Activated T-helper 17 cell treated with anti-CD3 and anti-CD28 coated beads, Interleukin-2, amount 50 U/mL, for 72 hours (primary cell): Measurements from ENCODE around the gene SLC2A2. TPM values are rescaled to one million over a fixed set of nuclear protein-coding genes. Genes with fewer than 3 reads are reported as not detected.

ENCODE experiments used
- ATAC-seq: fragments of 150-1000 bp; cut with Tn5 transposase; replicated peaks from 2 replicates; pipeline ENCODE4 v1.10.0; 2021; ENCODE audit warnings: mild to moderate bottlenecking, moderate library complexity
- H3K27ac Mint-ChIP-seq: one replicate; pipeline ENCODE4 v1.8.0; 2022; ENCODE audit warnings: mixed read lengths
- H3K27me3 Mint-ChIP-seq: one replicate; pipeline ENCODE4 v1.8.0; 2022; ENCODE audit warnings: mixed read lengths
- H3K36me3 Mint-ChIP-seq: one replicate; pipeline ENCODE4 v1.8.0; 2022; ENCODE audit warnings: low read depth, mild to moderate bottlenecking, mixed read lengths
- H3K4me1 Mint-ChIP-seq: one replicate; pipeline ENCODE4 v1.8.0; 2022; ENCODE audit warnings: mixed read lengths
- H3K4me3 Mint-ChIP-seq: one replicate; pipeline ENCODE4 v1.8.0; 2022; ENCODE audit warnings: mild to moderate bottlenecking, mixed read lengths
- H3K9me3 Mint-ChIP-seq: one replicate; pipeline ENCODE4 v1.8.0; 2022; ENCODE audit warnings: mixed read lengths
- total RNA-seq, 2 donors: library from RNA; stranded (reverse); gene quantifications; one replicate each; pipeline ENCODE4 v1.2.3, GENCODE V29; 2022

Gene SLC2A2
- total RNA-seq, 2 donors from 2014 or later = not detected

- Mint-ChIP-seq H3K36me3 (no peaks in the 10 kb centered on the region), H3K27ac (no peak overlapping the region), H3K27me3 (peaks cover 4% of the 10 kb centered on the region), H3K4me3 (no peak overlapping the region), H3K9me3 (no peaks in the 10 kb centered on the region), H3K4me1 (peaks cover 4% of the 10 kb centered on the region)
- ATAC-seq = peak; percentile 62
Measured at GRCh38 chr3:171049861-171050444, 23.4 kb upstream of the SLC2A2 start.

DNA sequence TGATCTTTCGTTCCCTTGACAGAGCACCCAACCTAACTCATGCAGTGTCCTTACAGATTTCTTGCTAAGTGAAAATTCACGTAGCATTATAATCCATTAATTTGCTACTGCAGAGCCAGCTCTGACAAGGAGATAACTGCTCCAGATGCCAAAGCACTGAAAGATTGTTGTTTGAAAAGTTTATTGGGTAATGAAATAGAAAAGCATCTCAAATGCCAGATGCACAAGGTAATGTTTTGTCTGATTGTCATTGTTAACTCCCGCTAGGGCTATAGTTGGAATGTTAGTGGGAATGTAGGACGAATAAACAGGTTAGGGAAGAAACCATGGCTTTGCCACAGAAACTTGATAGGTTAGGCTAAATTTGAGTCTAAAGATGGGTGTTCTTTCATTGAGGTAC lies 20.2 kb upstream of the SLC2A2 start:
- H3K9me3 Mint-ChIP-seq = no peaks in the 10 kb centered on the region
- no peaks in the 10 kb centered on the region for H3K36me3 Mint-ChIP-seq
- H3K27me3 Mint-ChIP-seq = peaks cover 24% of the 10 kb centered on the region
- ATAC-seq = no peak
- no peak overlapping the region for H3K4me3 Mint-ChIP-seq
- H3K27ac Mint-ChIP-seq = no peak overlapping the region
- H3K4me1 Mint-ChIP-seq = peaks cover 4% of the 10 kb centered on the region

- Mint-ChIP-seq H3K27ac (no peak overlapping the region), H3K4me3 (no peak overlapping the region), H3K4me1 (peaks cover 4% of the 10 kb centered on the region), H3K36me3 (no peaks in the 10 kb centered on the region), H3K9me3 (no peaks in the 10 kb centered on the region), H3K27me3 (peaks cover 25% of the 10 kb centered on the region)
- ATAC-seq = no peak
Measured at GRCh38 chr3:171044835-171045793, 18.6 kb upstream of the SLC2A2 start.

DNA sequence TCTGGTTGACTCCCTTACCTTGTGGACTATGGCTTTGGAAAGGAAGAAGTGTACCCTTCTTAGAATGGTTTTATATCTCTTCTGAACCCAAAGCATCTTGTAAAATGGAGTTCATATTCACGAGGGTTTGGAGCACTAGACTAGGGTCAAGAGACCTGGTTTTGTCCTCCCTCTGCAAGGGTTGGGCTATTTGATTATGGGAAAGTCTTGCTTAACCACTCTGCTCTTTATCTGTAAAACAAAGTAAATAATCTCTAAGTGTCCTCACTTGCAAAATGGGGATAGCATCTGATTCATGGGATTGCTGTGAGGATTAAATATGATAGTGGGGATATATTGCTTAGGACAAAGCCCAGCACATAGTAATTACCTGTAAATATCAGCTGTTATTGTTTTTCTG lies 17.9 kb upstream of the SLC2A2 start:
- Mint-ChIP-seq H3K4me1 (peaks cover under 1% of the 10 kb centered on the region), H3K36me3 (no peaks in the 10 kb centered on the region), H3K4me3 (no peak overlapping the region), H3K27me3 (peaks cover 33% of the 10 kb centered on the region), H3K9me3 (no peaks in the 10 kb centered on the region), H3K27ac (no peak overlapping the region)
- ATAC-seq = no peak

DNA sequence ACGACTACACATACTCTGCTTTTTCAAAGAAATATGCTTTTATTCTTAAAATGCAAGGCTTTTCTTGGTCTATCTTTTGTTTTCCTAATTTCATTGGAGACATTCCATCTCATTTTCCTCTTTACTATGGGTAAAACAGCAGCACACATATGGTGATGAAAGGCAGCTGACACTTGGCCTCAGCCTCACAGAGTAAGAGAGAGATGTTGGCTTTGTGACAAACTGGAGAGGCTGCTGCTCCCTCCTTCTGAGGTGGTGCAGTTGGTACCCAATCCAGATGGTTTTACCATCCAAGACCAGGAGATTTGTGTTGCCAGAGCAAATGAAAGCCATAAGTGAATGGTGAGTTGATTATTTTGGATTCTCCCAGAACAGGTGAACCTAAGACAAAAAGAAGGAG lies 13.2 kb upstream of the SLC2A2 start:
- peaks cover 57% of the 10 kb centered on the region for H3K27me3 Mint-ChIP-seq
- ATAC-seq = no peak

DNA sequence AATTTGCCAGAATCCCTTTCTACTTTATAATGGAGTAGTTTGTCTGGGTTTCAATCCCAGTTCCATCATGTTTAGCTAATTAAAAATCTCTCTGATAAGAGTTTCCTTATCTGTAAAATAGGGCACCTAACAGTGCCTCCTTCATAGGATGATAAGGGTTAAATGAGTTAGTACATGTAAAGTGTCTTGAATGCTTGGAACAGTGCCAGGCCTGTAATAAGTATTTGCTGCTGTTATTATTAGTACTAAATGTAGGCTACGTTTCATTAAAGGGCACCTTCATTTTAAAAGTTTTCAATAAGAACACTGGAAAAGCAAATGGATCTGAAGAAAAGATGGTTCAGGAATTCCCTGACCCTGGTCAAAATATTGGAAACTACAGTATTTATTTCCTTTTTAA lies 11.8 kb upstream of the SLC2A2 start:
- ATAC-seq = no peak
- no peaks in the 10 kb centered on the region for H3K4me1 Mint-ChIP-seq
- H3K4me3 Mint-ChIP-seq = no peak overlapping the region
- H3K9me3 Mint-ChIP-seq = no peaks in the 10 kb centered on the region
- H3K27ac Mint-ChIP-seq = no peak overlapping the region
- no peaks in the 10 kb centered on the region for H3K36me3 Mint-ChIP-seq
- peaks cover 48% of the 10 kb centered on the region for H3K27me3 Mint-ChIP-seq

More for the DNA sequence above, 13.2 kb upstream of the SLC2A2 start:
- Mint-ChIP-seq H3K36me3 (no peaks in the 10 kb centered on the region), H3K4me1 (no peaks in the 10 kb centered on the region), H3K9me3 (no peaks in the 10 kb centered on the region), H3K4me3 (no peak overlapping the region), H3K27ac (no peak overlapping the region)

- Mint-ChIP-seq H3K4me3 (no peak overlapping the region), H3K27ac (no peak overlapping the region), H3K9me3 (no peaks in the 10 kb centered on the region), H3K27me3 (peaks cover 23% of the 10 kb centered on the region), H3K4me1 (peaks cover 4% of the 10 kb centered on the region), H3K36me3 (no peaks in the 10 kb centered on the region)
- no peak for ATAC-seq
Measured at GRCh38 chr3:171028779-171029232, 2.3 kb upstream of the SLC2A2 start.

GRCh38 chr3:171028025-171028778 lies 1.7 kb upstream of the SLC2A2 start:
- H3K9me3 Mint-ChIP-seq = no peaks in the 10 kb centered on the region
- no peak overlapping the region for H3K27ac Mint-ChIP-seq
- H3K27me3 Mint-ChIP-seq = peaks cover 25% of the 10 kb centered on the region
- no peak overlapping the region for H3K4me3 Mint-ChIP-seq
- no peaks in the 10 kb centered on the region for H3K36me3 Mint-ChIP-seq
- ATAC-seq = peak; percentile 88
- peaks cover 4% of the 10 kb centered on the region for H3K4me1 Mint-ChIP-seq

DNA sequence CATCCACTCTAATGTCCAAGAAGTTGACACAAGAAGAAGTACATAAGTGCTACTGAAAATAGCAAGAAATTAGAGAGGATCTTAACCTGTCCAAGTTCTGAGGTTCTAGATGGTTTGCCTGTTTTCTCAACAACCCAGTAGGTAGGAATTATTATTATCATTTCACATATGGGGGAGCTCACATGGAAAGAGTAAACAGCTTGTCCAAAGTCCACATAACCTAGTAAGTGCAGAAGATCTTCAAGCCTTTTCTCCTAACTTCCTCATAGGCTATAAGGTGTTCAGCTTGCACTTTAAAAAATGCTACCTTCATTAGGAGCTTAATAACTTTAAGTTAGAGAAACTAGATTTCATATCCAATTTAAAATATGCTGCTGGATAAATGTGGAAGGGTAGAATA lies 3.0 kb downstream of the SLC2A2 start:
- Mint-ChIP-seq H3K36me3 (no peaks in the 10 kb centered on the region), H3K27me3 (peaks cover 42% of the 10 kb centered on the region), H3K4me3 (no peak overlapping the region), H3K27ac (no peak overlapping the region), H3K4me1 (peaks cover 4% of the 10 kb centered on the region), H3K9me3 (no peaks in the 10 kb centered on the region)
- ATAC-seq = no peak

DNA sequence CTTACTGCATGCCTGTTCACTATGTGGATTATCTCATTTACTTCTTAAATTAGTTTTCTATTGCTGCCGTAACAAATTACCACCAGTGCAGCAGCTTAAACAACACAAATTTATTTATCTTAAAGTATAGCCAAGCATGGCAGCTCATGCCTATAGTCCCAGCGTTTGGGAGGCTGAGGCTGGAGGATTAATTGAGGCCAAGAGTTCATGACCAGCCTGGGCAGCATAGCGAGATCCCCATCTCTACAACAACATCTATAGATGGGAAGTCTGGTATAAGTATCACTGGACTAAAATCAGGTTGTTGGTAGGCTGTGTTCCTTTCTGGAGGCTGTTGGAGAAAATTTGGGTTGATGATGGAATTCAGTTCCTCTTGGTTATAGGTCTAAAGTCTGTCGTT lies 5.1 kb downstream of the SLC2A2 start:
- Mint-ChIP-seq H3K4me3 (no peak overlapping the region), H3K27me3 (peaks cover 35% of the 10 kb centered on the region), H3K27ac (no peak overlapping the region), H3K9me3 (no peaks in the 10 kb centered on the region), H3K4me1 (no peaks in the 10 kb centered on the region), H3K36me3 (no peaks in the 10 kb centered on the region)
- no peak for ATAC-seq

GRCh38 chr3:171018156-171018935 lies 8.2 kb downstream of the SLC2A2 start:
- peaks cover 23% of the 10 kb centered on the region for H3K27me3 Mint-ChIP-seq
- H3K4me1 Mint-ChIP-seq = no peaks in the 10 kb centered on the region
- ATAC-seq = no peak
- no peaks in the 10 kb centered on the region for H3K9me3 Mint-ChIP-seq
- H3K36me3 Mint-ChIP-seq = no peaks in the 10 kb centered on the region
- no peak overlapping the region for H3K4me3 Mint-ChIP-seq
- H3K27ac Mint-ChIP-seq = no peak overlapping the region

DNA sequence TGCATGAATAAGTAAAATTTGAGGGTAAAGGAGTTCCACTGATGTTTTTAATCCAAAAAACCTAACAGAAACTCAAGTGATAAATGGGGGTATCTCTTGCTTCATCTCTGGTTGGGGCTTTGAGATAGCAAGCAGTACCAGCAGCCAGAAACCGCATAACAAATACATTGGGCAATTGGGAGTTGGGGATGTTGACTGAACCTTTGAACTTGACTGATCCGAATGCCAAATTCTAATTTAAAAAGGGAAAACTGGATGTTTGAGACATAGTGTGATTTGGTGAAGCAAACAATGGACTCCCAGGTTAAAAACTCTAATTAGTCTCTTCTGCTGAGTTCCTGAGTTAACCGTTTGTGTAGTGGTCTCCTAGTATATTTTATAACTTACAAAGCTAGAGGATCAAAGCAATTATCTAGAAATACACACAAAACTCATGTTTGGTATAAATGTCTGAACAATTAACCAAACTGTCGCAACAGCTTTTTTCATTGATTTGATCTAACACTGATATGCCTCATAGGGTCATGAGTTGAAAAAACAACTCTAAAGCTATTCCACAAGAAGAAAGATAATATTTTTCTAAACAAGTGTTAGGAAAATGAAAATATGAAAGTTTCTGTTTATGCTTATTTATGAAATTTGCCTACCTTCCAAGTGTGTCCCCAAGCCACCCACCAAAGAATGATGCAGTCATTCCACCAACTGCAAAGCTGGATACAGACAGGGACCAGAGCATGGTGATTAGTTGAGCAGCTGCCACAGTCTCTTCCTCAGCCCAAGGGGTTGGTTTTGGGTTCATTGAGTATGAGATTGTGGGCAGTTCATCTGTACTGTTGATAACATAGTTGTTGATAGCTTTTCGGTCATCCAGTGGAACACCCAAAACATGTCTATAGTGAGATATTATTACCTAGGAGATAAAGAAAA lies 12.4 kb downstream of the SLC2A2 start:
- peaks cover 22% of the 10 kb centered on the region for H3K27me3 Mint-ChIP-seq

GRCh38 chr3:171011873-171012336 lies 14.6 kb downstream of the SLC2A2 start:
- H3K36me3 Mint-ChIP-seq = no peaks in the 10 kb centered on the region
- H3K27me3 Mint-ChIP-seq = peaks cover 17% of the 10 kb centered on the region
- H3K4me3 Mint-ChIP-seq = no peak overlapping the region
- H3K4me1 Mint-ChIP-seq = no peaks in the 10 kb centered on the region
- H3K9me3 Mint-ChIP-seq = no peaks in the 10 kb centered on the region
- ATAC-seq = no peak
- H3K27ac Mint-ChIP-seq = no peak overlapping the region

More for the DNA sequence above, 12.4 kb downstream of the SLC2A2 start:
- ATAC-seq = no peak
- H3K27ac Mint-ChIP-seq = no peak overlapping the region
- H3K4me1 Mint-ChIP-seq = no peaks in the 10 kb centered on the region
- H3K4me3 Mint-ChIP-seq = no peak overlapping the region
- no peaks in the 10 kb centered on the region for H3K9me3 Mint-ChIP-seq
- no peaks in the 10 kb centered on the region for H3K36me3 Mint-ChIP-seq
